Posterior cingulate gyrus (tissue), 11 donors: Measurements from ENCODE around the gene RIPK3.

Experiments used
- DNase-seq, 10 donors: peaks; one replicate each; pipeline versions ENCODE4 v3.0.0 to v3.0.0-alpha.2; 2020 to 2021; ENCODE audit warnings: mixed read lengths in 3 of 10
- intact Hi-C: fragments of 100-400 bp; cut with DNase I; formaldehyde crosslinking; loops from one replicate; pipeline ENCODE4 v1.15.1; 2023

Gene RIPK3

GRCh38 chr14:24309538-24310264 is 30.1 kb downstream of the RIPK3 start, which contains the start of gene LTB4R2:
LTB4R2 (plus strand) TSS chr14:24310140; CDS start chr14:24310665, 525 bp downstream.
- peak in 1 of 10 donors; percentile 62 for DNase-seq
- intact Hi-C loops, result no loop called here

GRCh38 chr14:24308342-24309124 is 31.3 kb downstream of the RIPK3 start:
- DNase-seq, result no peak
- intact Hi-C loops, result no loop called here

GRCh38 chr14:24307575-24308341 is 32.0 kb downstream of the RIPK3 start, which contains the start of gene CIDEB:
CIDEB (minus strand) TSS chr14:24307977; CDS start chr14:24307858, 119 bp downstream.
- peak in 7 of 10 donors; percentile 48 to 90 (median 66) for DNase-seq
- intact Hi-C loops, result no loop called here

- intact Hi-C loops, result no loop called here
- no peak for DNase-seq
Measured at GRCh38 chr14:24307156-24307574, 32.6 kb downstream of the RIPK3 start.

- intact Hi-C loops, result no loop called here
- DNase-seq, result peak in 2 of 10 donors; percentile 16 to 38
Measured at GRCh38 chr14:24304019-24304387, 35.8 kb downstream of the RIPK3 start.

DNA sequence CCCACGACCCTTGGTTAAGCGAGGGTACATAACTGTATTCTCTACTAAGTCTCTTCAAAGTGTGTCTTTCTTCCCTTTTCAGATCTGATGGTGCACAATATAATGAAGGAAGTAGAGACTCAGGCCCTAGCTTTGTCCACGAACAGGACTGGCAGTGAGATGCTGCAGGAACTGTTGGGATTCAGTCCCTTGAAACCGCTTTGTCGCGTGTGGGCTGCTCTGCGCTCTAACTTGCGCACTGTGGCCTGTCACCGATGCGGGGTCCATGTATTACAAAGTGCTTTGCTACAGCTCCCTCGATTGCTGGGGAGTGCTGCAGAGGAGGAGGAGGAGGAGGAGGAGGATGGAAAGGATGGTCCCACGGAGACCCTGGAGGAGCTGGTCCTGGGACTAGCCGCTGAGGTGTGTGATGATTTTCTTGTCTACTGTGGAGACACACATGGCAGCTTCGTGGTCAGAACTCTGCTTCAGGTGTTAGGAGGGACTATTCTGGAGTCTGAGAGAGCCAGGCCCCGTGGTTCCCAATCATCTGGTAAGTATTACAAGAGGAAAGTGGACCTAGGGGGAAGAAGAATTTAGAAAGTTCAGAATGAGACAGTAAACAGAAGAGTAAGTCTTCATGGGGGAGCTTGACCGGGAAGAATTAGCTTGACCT is 39.3 kb downstream of the RIPK3 start:
- DNase-seq, result peak in 1 of 10 donors; percentile 38
- intact Hi-C loops, result no loop called here

- intact Hi-C loops, result loop anchor here (1.0 kb wide), 1 partner anchor 28 kb away; the partner anchor contains the start of gene RABGGTA
- DNase-seq, result peak; percentile 85 to 99 (median 92)
Measured at GRCh38 chr14:24299255-24300191, 40.3 kb downstream of the RIPK3 start, which contains the start of the genes DHRS1 and NOP9. DHRS1 (minus strand) TSS chr14:24299780; CDS start chr14:24299106, 674 bp downstream. NOP9 (plus strand) TSS chr14:24299850; CDS start chr14:24299955, 105 bp downstream.

DNA sequence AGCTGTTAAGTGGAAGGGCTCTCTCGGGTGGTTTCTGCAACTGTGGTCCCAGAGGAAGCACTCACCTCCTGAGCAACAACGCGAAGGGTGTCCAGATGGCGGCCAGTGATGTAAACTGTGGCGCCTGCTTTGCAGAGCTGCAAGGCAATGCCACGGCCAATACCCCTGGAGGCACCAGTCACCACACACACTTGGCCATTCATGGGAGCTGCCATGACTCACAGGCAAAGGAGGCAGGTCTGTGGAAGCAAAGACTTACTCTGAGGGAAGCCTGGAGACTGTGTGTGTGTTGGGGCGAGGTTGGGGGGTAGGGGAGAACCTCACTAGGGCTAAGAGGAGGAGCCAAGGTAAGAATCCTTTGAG is 40.9 kb downstream of the RIPK3 start:
- peak in 1 of 10 donors; percentile 85 for DNase-seq

DNA sequence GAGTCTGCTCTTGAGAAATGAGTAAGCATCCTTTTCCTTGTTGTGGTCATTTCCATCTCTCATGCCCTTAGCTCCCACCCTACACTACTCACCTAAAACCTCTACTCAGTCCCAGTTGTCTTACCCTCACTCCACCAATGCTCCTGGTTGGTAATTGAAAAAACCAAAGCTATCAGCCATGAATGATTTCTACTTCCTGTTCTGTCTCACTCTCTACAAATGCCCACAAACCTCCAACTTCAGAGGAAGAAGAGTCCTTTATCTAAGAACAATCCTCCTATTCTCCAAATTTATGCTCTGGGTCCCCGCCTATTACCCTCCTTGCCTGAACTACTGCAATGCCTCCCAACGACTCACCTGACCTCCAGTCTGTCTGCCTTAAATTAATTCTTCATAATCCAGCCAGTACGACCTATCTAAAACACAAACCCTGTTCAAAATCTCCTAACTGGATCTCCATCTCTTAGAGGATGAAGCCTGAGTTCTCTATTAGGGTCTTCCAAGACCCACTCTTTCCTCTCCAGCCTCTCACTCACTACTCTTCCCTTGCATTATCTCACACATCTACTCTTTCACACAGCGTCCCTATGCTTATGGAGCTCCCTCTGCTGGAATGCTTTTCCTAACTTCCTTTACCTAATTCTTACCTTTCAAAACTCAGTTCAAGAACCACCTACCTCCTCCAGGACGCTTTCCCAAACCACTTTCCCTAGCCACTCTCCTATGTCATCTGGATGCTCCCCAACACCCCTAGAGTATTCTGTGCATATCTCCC is 42.4 kb downstream of the RIPK3 start:
- DNase-seq, result no peak

More for the DNA sequence above, 40.9 kb downstream of the RIPK3 start:
- intact Hi-C loops, result loop anchor here (1.0 kb wide), 1 partner anchor 28 kb away; the partner anchor contains the start of gene RABGGTA

GRCh38 chr14:24296341-24297157 is 43.2 kb downstream of the RIPK3 start:
- intact Hi-C loops, result loop anchor here (2.0 kb wide), 1 partner anchor 54 kb away; the partner anchor contains the start of gene TINF2

More for the DNA sequence above, 42.4 kb downstream of the RIPK3 start:
- intact Hi-C loops, result loop anchor here (2.0 kb wide), 1 partner anchor 55 kb away; the partner anchor contains the start of gene TINF2

DNA sequence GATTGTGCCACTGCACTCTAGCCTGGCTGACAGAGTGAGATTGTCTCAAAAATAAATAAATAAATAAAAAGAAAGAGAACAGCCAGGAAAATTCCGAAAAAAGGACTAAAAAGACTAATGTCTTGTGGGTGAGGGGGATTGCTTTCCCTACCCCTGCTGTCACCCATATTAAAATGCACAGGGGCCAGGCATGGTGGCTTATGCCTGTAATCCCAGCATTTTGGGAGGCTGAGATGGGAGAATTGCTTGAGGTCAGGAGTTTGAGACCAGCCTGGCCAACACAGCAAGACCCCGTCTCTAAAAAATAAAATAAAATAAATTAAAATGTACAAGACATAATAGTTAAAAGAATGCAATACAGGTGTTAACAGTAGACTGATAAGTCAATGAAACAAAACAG is 46.3 kb downstream of the RIPK3 start:
- no peak for DNase-seq
- intact Hi-C loops, result no loop called here

More at GRCh38 chr14:24296341-24297157, 43.2 kb downstream of the RIPK3 start:
- peak in 9 of 10 donors; percentile 53 to 94 (median 64) for DNase-seq

- DNase-seq, result peak in 1 of 10 donors; percentile 49
- intact Hi-C loops, result no loop called here
Measured at GRCh38 chr14:24292118-24292807, 47.5 kb downstream of the RIPK3 start.

GRCh38 chr14:24291446-24292117 is 48.2 kb downstream of the RIPK3 start:
- intact Hi-C loops, result no loop called here
- no peak for DNase-seq

- intact Hi-C loops, result no loop called here
- DNase-seq, result peak in 1 of 10 donors; percentile 38
Measured at GRCh38 chr14:24290746-24291145, 49.0 kb downstream of the RIPK3 start.

DNA sequence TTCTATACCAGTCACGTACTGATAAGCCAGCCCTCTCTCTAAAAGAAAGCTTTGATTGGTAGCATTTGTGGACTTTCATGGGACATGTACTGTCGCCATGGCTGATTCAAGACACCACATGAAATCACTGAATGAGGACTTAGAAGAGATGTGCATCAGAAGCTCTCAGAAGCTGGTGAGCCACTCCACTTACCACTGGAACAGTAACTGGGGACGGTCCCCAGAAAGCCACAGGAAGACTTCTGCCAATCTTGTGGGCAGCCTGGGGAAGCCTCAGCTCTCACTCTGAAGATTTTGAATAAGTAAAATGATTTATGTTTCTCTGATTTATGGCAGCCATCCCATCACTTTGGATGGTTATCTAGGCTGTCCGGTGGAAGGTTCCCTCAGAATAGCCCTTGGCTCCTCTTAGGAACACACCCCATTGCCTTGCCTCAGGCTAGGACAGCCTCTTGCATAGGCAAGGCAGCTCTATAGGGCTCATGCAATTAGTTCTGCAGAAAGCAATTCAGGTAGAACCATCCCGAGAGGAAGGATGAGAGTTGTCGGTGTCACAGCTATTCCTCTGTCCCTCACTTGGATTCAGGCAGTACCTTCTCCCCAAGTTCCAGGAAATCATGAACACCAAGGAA is 50.0 kb downstream of the RIPK3 start:
- intact Hi-C loops, result no loop called here
- DNase-seq, result peak in 1 of 10 donors; percentile 30
